GM18526 (cell line): ENCODE results near the gene ZBTB42.

Experiments used
- POLR2A ChIP-seq: IDR thresholded peaks from 3 replicates; pipeline ENCODE4 v1.6.1; 2011; ENCODE audit not compliant: insufficient read length; ENCODE audit errors: extremely low read depth

ZBTB42 gene

DNA sequence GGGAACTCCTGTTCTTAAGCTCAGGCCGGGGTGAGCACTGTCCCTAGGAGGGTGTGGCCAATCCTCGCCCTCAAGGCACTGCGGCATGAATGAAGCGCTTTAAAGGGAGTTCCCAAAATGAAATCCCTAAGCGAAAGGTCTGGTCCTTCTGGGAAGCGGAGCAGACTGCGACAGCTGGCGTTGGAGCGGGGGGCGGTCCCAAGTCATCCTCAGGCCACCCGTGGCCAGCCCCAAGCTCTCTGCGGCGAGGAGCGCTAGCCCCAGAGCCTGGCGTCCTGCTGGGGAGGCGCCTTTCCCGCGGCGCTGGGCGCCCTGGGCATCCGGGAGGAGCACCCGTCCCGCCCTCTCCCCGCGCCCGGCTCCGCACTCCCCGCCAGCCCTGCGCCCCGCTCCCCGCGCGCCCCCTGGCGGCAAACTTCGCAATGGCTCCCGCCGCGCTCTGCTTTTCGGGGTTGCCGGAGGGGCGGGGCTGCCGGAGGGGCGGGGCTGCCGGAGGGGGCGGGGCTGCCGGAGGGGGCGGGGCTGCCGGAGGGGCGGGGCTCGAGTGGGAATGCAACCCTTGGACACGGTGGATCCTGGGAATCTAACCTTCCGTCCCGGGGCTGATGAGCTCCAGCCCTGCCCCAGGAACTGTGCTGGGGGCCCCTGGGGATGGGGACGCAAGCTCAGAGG, 25.4 kb downstream of the ZBTB42 start:
- TF ChIP-seq POLR2A, result no peak

DNA sequence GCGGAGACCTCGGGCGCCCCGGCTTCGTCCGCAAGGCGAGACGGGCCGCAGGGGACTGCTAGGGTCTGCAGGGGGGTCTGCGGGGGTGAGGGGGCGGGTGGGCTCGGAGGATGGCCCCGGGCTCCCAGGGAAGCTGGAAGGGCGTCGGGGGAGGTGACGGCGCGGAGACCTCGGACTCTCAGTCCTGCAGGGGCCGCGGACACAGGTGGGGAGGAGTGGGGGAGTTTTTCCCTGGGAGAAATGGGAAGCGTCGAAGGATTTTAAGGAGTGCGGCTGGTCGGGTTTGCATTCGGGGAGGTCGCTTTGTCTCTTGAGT, 25.9 kb downstream of the ZBTB42 start:
- no peak for TF ChIP-seq POLR2A

DNA sequence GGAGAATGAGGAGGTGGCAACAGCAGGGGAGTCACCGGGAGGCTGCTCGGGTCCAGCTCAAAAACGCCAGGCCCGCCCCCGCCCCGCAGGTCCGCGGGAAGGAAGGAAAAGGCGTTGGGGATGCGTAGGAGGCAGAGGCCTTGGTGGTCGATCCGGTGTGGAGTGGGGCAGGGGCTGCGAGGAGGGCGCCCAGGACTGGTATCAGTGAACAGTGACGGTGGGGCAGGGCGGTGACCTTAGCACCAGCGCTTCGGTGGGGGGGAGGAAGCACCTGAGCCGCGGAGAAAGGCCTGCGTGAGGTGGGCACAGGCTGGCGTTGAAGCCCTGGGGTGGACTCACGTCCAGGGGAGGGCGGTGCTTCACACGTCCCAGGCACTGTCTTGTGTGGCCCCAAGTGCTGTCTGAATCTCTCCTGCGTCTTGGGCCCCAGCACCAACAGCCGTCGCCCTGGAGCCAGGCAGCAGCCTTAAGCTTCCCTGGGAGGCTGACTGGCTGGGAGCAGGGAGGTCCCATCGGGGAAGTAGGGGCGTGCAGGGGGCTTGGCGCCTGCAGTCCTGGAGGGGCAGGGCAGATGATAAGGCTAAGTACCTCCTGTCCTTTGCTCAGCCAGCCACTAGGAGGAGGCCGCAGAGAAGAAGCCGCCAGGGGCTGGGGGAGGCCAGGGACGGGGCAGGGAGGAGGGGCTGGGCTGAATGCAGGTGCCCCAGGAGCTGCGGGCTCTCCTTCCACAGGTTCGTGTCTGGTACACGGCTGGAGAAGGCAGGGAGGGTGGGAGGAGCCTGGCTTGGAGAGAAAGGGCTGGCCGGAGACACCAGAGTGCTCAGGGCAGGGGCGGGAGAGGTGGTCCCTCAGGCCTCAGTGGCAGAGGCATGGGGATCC, 26.5 kb downstream of the ZBTB42 start:
- no peak for TF ChIP-seq POLR2A

DNA sequence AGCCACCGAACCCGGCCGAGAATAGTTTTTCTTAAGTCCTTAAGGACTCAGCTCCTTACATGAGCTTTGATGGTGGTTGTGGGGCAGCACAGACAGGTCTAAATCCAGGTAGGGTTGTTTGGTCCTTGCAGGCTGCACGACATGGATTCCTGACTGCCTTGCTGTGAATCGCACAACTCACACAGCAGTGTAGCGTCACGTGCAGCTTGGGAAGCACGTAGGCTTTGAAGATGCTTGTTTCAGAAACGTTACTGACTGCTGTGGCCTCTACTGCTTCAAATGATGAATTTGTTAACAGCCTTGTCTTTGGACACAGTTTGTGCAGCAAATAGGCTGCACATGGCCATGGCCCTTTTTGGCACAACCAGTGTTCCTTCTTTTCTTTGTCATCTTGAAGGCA, 29.9 kb downstream of the ZBTB42 start:
- no peak for TF ChIP-seq POLR2A

DNA sequence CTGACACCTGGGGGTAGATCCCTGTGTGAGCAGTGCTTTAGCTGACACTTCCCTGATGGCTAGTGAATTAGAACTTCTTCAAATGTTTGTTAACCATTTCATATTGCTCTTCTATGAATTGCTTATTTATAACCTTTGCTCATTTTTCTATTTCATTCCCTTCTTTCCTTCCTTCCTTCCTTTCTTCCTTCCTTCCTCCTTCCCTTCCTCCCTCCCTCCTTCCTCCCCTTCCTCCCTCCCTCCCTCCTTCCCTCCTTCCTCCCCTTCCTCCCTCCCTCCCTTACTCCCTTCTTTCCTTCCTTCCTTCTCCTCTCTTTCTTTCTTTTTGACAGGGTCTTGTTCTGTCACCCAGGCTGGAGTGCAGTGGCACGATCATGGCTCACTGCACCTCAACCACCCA, 40.8 kb downstream of the ZBTB42 start:
- TF ChIP-seq POLR2A, result no peak

DNA sequence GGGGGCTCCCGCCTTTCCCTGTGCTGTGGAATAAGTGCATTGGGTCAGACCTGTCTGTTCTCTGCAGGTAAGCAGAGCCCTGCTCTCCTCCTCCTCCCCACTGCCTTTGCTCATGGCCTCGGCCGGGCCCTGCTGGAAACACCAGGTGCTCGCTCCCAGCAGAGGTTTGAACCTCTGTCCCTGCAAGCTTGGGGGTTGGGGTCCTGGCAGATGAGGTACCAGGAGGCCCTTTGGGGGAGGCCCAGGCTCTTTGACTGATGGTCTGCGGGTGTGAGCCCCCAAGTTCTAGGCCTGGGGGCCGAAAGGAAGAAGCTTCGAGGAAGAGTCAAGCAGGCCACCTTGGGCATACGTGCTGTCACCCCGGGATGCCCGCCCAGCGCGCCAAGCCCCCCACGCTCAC, 42.1 kb downstream of the ZBTB42 start:
- TF ChIP-seq POLR2A, result no peak

DNA sequence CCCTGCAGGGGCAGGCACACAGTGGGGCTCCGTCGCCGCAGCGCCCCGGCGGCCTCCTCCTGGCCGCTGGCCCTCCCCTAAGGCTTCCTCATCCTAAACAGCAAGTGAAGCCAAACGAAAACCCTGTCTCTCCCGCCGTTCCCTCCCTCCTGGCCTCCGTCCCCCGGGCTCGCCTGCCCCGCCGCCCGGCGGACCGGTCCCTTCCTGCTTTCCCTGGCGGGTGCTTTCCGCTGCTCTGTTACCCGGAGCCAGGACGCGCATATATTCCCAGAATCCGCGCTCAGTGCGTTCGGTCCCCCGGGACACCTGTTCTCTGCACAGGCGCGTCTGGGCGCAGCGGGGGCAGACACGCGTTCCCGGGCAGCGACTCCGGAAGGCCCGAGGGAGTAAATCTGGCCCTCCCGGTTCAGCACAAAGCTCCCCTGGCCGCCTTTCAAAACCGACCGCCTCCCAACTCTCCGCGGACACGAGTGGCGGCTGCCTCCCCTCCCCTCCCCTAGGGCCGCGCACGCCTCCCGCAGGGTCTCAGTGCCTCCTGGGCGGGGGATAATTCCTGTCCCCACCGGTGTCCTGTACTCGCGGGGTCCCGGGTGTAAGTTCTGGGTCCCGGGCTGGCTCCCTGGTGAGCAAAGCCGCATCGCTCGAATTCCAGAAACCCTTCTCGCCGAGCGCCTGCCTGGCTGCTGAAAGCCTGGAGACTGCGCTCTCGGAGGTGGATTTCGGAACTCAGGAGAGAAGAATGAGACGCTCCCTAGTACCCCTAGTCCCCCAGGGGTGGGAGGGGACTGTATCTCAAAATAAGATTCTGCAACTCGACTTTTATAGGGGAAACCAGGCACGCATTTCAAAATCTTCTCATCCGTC, 42.8 kb downstream of the ZBTB42 start:
- TF ChIP-seq POLR2A, result no peak

DNA sequence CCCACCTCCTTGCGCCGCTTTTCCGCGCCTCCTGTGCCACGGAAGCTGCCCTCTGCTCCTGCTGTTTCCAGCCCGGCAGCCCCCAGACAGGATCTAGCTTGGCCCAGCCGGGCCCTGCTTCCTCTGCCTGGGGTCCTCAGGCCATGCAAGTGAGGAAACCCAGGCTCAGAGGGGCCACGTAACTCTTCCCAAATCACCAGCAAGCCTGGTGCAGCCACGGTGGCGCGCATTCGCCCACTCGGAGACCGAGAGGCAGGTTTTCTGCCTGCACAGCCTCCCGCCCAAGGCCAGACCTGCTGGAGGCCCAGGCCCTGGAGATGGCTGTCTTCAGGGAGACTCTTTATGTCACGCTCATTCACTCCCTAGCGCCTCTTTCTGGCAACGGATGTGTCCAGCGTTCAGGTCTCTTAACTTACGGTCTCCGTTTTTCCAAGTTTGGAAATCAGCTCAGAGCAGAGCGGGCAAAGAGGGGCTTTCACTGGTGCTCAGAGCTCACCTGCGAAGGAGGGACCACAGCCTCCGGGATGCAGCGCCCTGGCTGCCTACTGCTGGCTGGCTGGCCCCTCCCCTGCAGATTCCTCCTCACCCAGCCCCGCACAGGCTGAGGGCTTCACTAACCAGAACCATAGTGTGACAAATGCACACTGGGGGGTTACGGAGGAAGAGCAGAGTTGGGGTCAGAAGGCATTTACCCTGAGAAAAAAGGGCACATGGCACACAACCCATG, 43.6 kb downstream of the ZBTB42 start:
- TF ChIP-seq POLR2A, result no peak

DNA sequence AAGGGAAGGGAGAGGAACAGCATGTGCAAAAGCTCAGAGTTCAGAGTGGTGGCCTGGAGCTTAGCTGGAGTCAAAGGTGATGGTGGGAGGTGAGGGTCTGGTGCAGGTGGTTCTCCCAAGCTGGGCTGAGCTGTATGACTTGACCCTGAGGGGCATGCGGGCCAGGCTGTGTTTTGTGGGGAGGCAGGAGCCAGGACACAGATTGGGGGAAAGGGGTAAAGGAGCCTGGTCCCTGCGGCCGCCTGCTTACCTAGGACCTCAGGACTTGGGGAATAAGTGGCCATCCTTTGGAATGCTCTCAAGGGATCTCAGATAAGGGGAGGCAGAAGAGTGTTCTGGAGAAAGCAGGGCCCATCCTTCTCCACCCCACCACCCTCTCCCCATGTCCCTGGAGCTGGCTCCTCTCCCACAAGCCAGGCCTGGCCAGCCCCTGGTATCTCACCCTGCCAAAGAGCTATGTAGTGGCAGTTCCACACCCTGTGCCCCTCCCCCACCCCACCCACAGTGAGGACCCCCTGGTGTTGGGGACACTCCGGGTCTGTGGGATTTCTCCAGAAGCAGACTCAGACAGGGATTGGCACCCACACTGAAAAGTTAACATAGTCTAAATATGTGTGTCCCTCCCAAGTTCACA, 44.2 kb downstream of the ZBTB42 start:
- no peak for TF ChIP-seq POLR2A

DNA sequence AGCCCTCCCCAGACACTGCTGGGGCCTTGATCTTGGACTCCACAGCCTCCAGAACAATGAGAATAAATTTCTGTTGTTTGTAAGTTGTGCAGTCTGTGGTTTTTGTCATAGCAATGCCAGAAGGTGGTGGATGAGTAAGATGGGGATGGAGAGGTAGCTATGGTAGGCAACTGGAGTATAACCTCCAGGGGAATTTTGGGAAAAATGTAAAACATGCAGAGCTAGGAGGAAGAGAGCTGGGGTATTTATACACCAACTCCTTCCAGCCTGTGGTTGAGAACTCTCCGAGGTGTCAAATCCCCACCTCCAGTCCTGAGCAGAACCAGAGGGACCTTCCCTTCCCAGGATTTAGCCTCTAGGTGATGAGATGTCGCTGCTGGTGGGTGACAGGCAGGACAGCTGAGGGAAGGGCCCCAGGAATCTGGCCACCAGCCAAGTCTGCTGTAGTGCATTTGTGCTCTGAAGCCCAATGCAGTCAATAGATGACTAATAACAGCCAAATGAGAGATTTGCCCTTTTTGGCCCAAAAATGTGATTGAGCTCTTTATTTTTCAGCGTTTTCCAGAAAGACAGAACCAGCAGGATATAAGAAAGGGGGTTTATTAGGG, 45.0 kb downstream of the ZBTB42 start:
- no peak for TF ChIP-seq POLR2A

DNA sequence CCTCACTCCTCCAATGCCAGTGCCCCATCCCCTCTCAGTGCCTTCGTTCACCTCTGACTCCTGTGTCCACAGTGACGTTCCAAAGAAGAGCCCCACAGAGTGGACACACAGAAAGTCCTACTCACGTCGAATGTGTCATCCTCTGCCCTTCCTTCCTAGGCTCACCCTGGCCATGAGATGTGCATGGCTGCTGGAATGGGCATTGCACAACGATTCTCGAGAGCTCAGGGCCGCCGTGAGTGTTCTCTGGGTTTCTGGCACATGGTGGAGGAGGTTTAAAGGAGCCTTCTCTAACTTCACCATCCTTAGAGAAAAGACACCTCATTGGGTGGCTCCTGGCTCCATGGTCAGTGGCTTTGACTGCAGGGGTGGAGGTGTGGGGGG, 51.4 kb downstream of the ZBTB42 start:
- no peak for TF ChIP-seq POLR2A
